HepG2 (cell line): ENCODE results near the gene PPARA. TPM values are rescaled to one million over a fixed set of nuclear protein-coding genes. Genes with fewer than 3 reads are reported as not detected.

ENCODE experiments used
- BORCS8-MEF2B ChIP-seq: sonication (generic); formaldehyde crosslinking; IDR thresholded peaks from 2 replicates; pipeline ENCODE4 v1.8.0; 2022; ENCODE audit warnings: mild to moderate bottlenecking, missing genetic modification reagents
- CCAR2 ChIP-seq: fragments of 200-400 bp; formaldehyde crosslinking; optimal IDR thresholded peaks from 2 replicates; pipeline ENCODE3; 2018; ENCODE audit warnings: low read depth, mild to moderate bottlenecking, low read length, moderate library complexity
- FOXM1 ChIP-seq: sonication (generic); formaldehyde crosslinking; IDR thresholded peaks from 2 replicates; pipeline ENCODE4 v1.5.0; 2020; ENCODE audit warnings: missing genetic modification reagents
- ISL2 ChIP-seq: sonication (generic); formaldehyde crosslinking; IDR thresholded peaks from 2 replicates; pipeline ENCODE4 v1.5.0; 2020; ENCODE audit warnings: missing genetic modification reagents
- RBM22 ChIP-seq: fragments of 200-400 bp; formaldehyde crosslinking; optimal IDR thresholded peaks from 2 replicates; pipeline ENCODE3; 2017; ENCODE audit warnings: mild to moderate bottlenecking, low read length, moderate library complexity
- SMAD3 ChIP-seq: sonication (generic); formaldehyde crosslinking; IDR thresholded peaks from 2 replicates; pipeline ENCODE4 v1.4.0; 2020; ENCODE audit warnings: missing genetic modification reagents
- SNAPC2 ChIP-seq: sonication (generic); formaldehyde crosslinking; IDR thresholded peaks from 2 replicates; pipeline ENCODE4 v1.8.1; 2022; ENCODE audit warnings: mild to moderate bottlenecking, missing genetic modification reagents
- SNAPC4 ChIP-seq: sonication (generic); formaldehyde crosslinking; IDR thresholded peaks from 2 replicates; pipeline ENCODE4 v1.4.0; 2020; ENCODE audit warnings: mild to moderate bottlenecking, missing genetic modification reagents
- SOX5 ChIP-seq: IDR thresholded peaks from 2 replicates; pipeline ENCODE4 v1.6.1; 2016; ENCODE audit warnings: borderline replicate concordance
- SRF ChIP-seq: IDR thresholded peaks from 2 replicates; pipeline ENCODE4 v1.6.1; 2011; ENCODE audit warnings: mild to moderate bottlenecking, low read depth, low read length, moderate library complexity
- THAP7 ChIP-seq: sonication (generic); formaldehyde crosslinking; IDR thresholded peaks from 2 replicates; pipeline ENCODE4 v1.8.1; 2023; ENCODE audit warnings: mild to moderate bottlenecking, missing genetic modification reagents
- TRIM24 ChIP-seq: sonication (generic); formaldehyde crosslinking; IDR thresholded peaks from 2 replicates; pipeline ENCODE4 v1.8.0; 2022; ENCODE audit warnings: mild to moderate bottlenecking, missing genetic modification reagents
- ZKSCAN5 ChIP-seq: sonication (generic); formaldehyde crosslinking; IDR thresholded peaks from 2 replicates; pipeline ENCODE4 v1.5.1; 2020; ENCODE audit warnings: mild to moderate bottlenecking, missing genetic modification reagents
- ZNF264 ChIP-seq: sonication (generic); formaldehyde crosslinking; IDR thresholded peaks from 2 replicates; pipeline ENCODE4 v1.4.0; 2020; ENCODE audit warnings: missing genetic modification reagents
- ZNF33B ChIP-seq: sonication (generic); formaldehyde crosslinking; IDR thresholded peaks from 2 replicates; pipeline ENCODE4 v1.5.1; 2020; ENCODE audit warnings: mild to moderate bottlenecking, missing genetic modification reagents
- ZNF44 ChIP-seq: sonication (generic); formaldehyde crosslinking; IDR thresholded peaks from 2 replicates; pipeline ENCODE4 v1.5.1; 2020; ENCODE audit warnings: mild to moderate bottlenecking, missing genetic modification reagents
- ZNF7 ChIP-seq: IDR thresholded peaks from 2 replicates; pipeline ENCODE4 v1.6.1; 2016; ENCODE audit warnings: missing biosample characterization, missing genetic modification reagents
- ZNF83 ChIP-seq: sonication (generic); formaldehyde crosslinking; IDR thresholded peaks from 2 replicates; pipeline ENCODE4 v1.4.0; 2020; ENCODE audit warnings: missing genetic modification reagents, mild to moderate bottlenecking, borderline replicate concordance
- ZSCAN22 ChIP-seq: sonication (generic); formaldehyde crosslinking; IDR thresholded peaks from 2 replicates; pipeline ENCODE4 v1.4.0; 2020; ENCODE audit warnings: mild to moderate bottlenecking, missing genetic modification reagents
- polyA plus RNA-seq, 8 experiments: library from polyadenylated mRNA; depleted of rRNA in 3 of 8; stranded (reverse) in 7 of 8; unstranded in 1 of 8; fragments of >200 nt; fragmentation: Illumina TruSeq in 4 of 8; extraction: Trizol in 4 of 8; gene quantifications; 2 replicates each; pipeline versions ENCODE4 v1.2.1 to v1.2.3, GENCODE V29; 2011 to 2016; ENCODE audit warnings: low read depth in 4 of 8, missing spikeins in 1 of 8, mixed read lengths in 1 of 8; ENCODE audit not compliant: insufficient read depth in 1 of 8
- total RNA-seq, 5 experiments: library from RNA; depleted of rRNA; stranded (reverse); fragments of >200 nt; fragmentation: Illumina TruSeq; extraction: Trizol; gene quantifications; 2 replicates each; pipeline ENCODE4 v1.2.3, GENCODE V29; 2016; ENCODE audit warnings: low read depth in 1 of 5
- TF ChIP-seq, protein P1 (sequence below): IDR thresholded peaks from 2 replicates; pipeline ENCODE4 v1.6.1; 2016; ENCODE audit warnings: low read depth
- TF ChIP-seq, protein P2 (sequence below): sonication (generic); formaldehyde crosslinking; IDR thresholded peaks from 2 replicates; pipeline ENCODE4 v1.5.0; 2020; ENCODE audit warnings: missing genetic modification reagents

PPARA gene
- total and polyA plus RNA-seq, 2 of the 13 experiments (the other 11 are each of a cell fraction or from before 2014, with no cell fraction given) = 18.2 to 24.7 TPM

DNA sequence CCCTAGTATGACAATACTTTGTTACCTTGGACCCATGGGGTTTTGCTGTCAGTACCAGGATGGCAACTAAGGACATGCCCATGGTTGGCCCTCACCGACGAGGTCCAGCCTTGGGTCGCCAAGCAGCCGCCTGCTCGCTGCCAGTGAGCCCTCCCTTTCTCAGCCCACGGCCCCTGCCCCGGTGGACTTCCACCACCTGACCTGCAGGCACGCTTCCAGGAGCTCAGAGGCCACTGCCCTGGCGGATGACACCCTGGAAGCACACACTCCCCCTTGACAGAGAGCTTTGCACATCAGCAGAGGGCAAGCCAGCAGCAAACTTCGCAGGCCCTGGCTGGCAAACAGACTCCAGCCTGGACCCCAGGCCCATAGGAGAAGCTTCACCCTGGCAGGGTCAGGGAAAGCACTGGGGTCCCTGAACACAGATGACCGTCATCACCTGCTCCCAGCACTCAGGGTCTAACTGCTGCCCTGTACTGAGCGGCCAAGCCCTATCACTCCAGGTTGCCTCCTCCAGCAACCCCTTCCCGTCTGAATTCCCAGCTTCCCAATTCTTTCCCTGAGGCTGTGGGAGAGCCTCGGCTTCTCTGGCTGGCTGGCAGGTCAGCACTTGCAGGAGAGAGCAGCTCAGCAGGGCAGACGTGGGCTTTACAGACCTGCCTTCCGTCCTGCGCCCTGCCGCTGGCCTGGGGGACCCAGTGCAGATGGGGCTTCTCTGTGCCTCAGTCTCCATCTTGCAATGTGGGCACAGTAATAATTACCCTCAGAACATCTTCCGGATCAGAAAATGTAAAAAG lies 2.7 kb upstream of the PPARA start (continued):
- no peak for TF ChIP-seq ISL2
- TF ChIP-seq CCAR2 = no peak
- TF ChIP-seq, protein P1, sequence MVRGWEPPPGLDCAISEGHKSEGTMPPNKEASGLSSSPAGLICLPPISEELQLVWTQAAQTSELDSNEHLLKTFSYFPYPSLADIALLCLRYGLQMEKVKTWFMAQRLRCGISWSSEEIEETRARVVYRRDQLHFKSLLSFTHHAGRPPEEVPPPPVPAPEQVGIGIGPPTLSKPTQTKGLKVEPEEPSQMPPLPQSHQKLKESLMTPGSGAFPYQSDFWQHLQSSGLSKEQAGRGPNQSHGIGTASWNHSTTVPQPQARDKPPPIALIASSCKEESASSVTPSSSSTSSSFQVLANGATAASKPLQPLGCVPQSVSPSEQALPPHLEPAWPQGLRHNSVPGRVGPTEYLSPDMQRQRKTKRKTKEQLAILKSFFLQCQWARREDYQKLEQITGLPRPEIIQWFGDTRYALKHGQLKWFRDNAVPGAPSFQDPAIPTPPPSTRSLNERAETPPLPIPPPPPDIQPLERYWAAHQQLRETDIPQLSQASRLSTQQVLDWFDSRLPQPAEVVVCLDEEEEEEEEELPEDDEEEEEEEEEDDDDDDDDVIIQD (CRISPR knock-in tag) = no peak
- TF ChIP-seq BORCS8-MEF2B (CRISPR knock-in tag) = peak; percentile 88
- TF ChIP-seq ZNF264 (CRISPR knock-in tag) = no peak
- 0 out of 2 replicates have a peak, but pooled peaks have one; percentile 23 for TF ChIP-seq SNAPC2 (CRISPR knock-in tag)
- TF ChIP-seq, protein P2, sequence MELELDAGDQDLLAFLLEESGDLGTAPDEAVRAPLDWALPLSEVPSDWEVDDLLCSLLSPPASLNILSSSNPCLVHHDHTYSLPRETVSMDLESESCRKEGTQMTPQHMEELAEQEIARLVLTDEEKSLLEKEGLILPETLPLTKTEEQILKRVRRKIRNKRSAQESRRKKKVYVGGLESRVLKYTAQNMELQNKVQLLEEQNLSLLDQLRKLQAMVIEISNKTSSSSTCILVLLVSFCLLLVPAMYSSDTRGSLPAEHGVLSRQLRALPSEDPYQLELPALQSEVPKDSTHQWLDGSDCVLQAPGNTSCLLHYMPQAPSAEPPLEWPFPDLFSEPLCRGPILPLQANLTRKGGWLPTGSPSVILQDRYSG (CRISPR knock-in tag) = no peak
- TF ChIP-seq ZSCAN22 = peak; percentile 91
- no peak for TF ChIP-seq ZNF7 (CRISPR knock-in tag)
- no peak for TF ChIP-seq ZKSCAN5 (CRISPR knock-in tag)
- no peak for TF ChIP-seq TRIM24 (CRISPR knock-in tag)
- peak; percentile 47; the same call in 1 of the 2 replicates for TF ChIP-seq SOX5 (CRISPR knock-in tag)
- no peak for TF ChIP-seq ZNF33B (CRISPR knock-in tag)
- TF ChIP-seq ZNF83 (CRISPR knock-in tag) = no peak
- TF ChIP-seq SRF = no peak
- 0 out of 2 replicates have a peak, but pooled peaks have one; percentile 14 for TF ChIP-seq SMAD3 (CRISPR knock-in tag)
- peak; percentile 78; the same call in 1 of the 2 replicates for TF ChIP-seq THAP7 (CRISPR knock-in tag)
- TF ChIP-seq ZNF44 (CRISPR knock-in tag) = no peak
- no peak for TF ChIP-seq RBM22
- TF ChIP-seq SNAPC4 = no peak
- TF ChIP-seq FOXM1 (CRISPR knock-in tag) = no peak
